ENCODE measurements around the gene REL. TPM values are rescaled to one million over a fixed set of nuclear protein-coding genes. Genes with fewer than 3 reads are reported as not detected.

Gene REL
- total RNA-seq, 1 experiment from 2014 or later, result 6.2 TPM

DNA sequence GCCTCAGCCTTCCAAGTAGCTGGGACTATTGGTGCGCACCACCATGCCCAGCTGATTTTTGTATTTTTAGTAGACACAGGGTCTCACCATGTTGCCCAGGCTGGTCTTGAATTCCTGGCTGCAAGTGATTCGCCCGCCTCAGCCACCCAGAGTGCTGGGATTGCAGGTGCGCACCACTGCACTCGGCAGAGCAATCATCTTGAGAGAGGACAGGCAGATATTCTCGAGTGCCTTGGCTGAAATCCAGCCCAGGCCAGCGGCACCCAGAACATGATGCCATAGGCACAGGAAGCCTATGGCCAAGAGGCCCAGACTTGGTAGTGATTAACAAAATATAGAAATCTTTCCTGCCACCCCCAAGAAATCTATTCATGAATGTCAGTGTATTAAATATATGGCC is 78.1 kb downstream of the REL start:
- no peak overlapping the region for H3T11ph ChIP-seq (ENCODE audit: low read length)
- H3K4me2 ChIP-seq (ENCODE audit: insufficient read depth, insufficient read length, low read length), result no peak overlapping the region
- no peaks in the 10 kb centered on the region for H3K9me3 ChIP-seq (ENCODE audit: control insufficient read depth, low read depth, low read length)
- no peaks in the 10 kb centered on the region for H3K79me1 ChIP-seq (ENCODE audit: insufficient read depth, low read depth, low read length, poor library complexity, severe bottlenecking)
- Mint-ChIP-seq H3K9me3 (no peaks in the 10 kb centered on the region), H3K36me3 (ENCODE audit: insufficient read depth in 1 of 3, low read depth in 3 of 3) (no peaks in the 10 kb centered on the region; a peak in 1 of 7 replicates), H3K27ac (no peak overlapping the region), H3K27me3 (ENCODE audit: low read depth) (no peaks in the 10 kb centered on the region), H3K4me1 (peaks cover under 1 to 2% of the 10 kb centered on the region in 2 experiments; a peak in 2 of 4 replicates), H3K4me3 (no peak overlapping the region)
- H3K14ac ChIP-seq (ENCODE audit: insufficient read depth, low read length), result no peak overlapping the region
- no peaks in the 10 kb centered on the region for H3K79me2 ChIP-seq (ENCODE audit: insufficient read depth, low read length)
- H4K5ac ChIP-seq (ENCODE audit: insufficient read length, low read depth, low read length), result no peak overlapping the region
- H3K56ac ChIP-seq (ENCODE audit: insufficient read length, low read depth, low read length), result no peak overlapping the region
- H2BK15ac ChIP-seq (ENCODE audit: low read depth, low read length), result no peak overlapping the region
- no peak overlapping the region for H2BK12ac ChIP-seq (ENCODE audit: insufficient read length, low read depth, low read length)
- H2BK5ac ChIP-seq (ENCODE audit: insufficient read length, low read length), result no peak overlapping the region
- no peaks in the 10 kb centered on the region for H3K23me2 ChIP-seq (ENCODE audit: insufficient read length, low read depth, low read length, poor library complexity, severe bottlenecking)
- no CpG with 5 or more reads among the region's 7 CpGs for WGBS (ENCODE audit: extremely low coverage, insufficient read length, low lambda C conversion rate)
- no peak overlapping the region for H2BK120ac ChIP-seq (ENCODE audit: low read depth, low read length, poor library complexity, severe bottlenecking)
- H3K9ac ChIP-seq (ENCODE audit: extremely low read depth, insufficient read length, low read length), result no peak overlapping the region
- H4K8ac ChIP-seq (replicated peaks; ENCODE audit: insufficient read length, low read depth, low read length), result no peak overlapping the region
- no peaks in the 10 kb centered on the region; the same call in 1 of the 2 replicates for H3K4me1 ChIP-seq (ENCODE audit: insufficient read depth, low read length)
- no peak overlapping the region for H2BK20ac ChIP-seq (ENCODE audit: low read depth, low read length, poor library complexity, severe bottlenecking)
- H3K23ac ChIP-seq (ENCODE audit: insufficient read length, low read depth, low read length), result no peak overlapping the region
- no peaks in the 10 kb centered on the region for H3K27me3 ChIP-seq (ENCODE audit: insufficient read depth, low read length)
- no peaks in the 10 kb centered on the region for H4K20me1 ChIP-seq (ENCODE audit: control insufficient read depth, insufficient read depth, insufficient read length)
- TF ChIP-seq, protein P1, sequence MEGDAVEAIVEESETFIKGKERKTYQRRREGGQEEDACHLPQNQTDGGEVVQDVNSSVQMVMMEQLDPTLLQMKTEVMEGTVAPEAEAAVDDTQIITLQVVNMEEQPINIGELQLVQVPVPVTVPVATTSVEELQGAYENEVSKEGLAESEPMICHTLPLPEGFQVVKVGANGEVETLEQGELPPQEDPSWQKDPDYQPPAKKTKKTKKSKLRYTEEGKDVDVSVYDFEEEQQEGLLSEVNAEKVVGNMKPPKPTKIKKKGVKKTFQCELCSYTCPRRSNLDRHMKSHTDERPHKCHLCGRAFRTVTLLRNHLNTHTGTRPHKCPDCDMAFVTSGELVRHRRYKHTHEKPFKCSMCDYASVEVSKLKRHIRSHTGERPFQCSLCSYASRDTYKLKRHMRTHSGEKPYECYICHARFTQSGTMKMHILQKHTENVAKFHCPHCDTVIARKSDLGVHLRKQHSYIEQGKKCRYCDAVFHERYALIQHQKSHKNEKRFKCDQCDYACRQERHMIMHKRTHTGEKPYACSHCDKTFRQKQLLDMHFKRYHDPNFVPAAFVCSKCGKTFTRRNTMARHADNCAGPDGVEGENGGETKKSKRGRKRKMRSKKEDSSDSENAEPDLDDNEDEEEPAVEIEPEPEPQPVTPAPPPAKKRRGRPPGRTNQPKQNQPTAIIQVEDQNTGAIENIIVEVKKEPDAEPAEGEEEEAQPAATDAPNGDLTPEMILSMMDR (conservative IDR thresholded peaks at IDR 0.05), result no peak
- no peak for DNase-seq
- no peak overlapping the region for H2AK5ac ChIP-seq (ENCODE audit: insufficient read length, low read length)
- no peak overlapping the region for H2AFZ ChIP-seq (ENCODE audit: low read length)
- H3K18ac ChIP-seq (ENCODE audit: insufficient read length, low read depth, low read length), result no peak overlapping the region
- no peak overlapping the region for H4K91ac ChIP-seq (ENCODE audit: insufficient read length, low read depth, low read length)
- H3K4ac ChIP-seq (ENCODE audit: low read depth, low read length), result no peak overlapping the region
- no peak overlapping the region for H3K27ac ChIP-seq (ENCODE audit: insufficient read length, low read depth, low read length)
